Heart left ventricle (tissue), 16 donors: ENCODE data around the gene GRB7. TPM values are rescaled to one million over a fixed set of nuclear protein-coding genes. Genes with fewer than 3 reads are reported as not detected.
"Not testable (repeated sequence)": the region's sequence is repeated elsewhere in the genome, so short reads cannot be mapped to it uniquely, and the experiment has no call there.

ENCODE experiments used
- ATAC-seq, 4 donors: fragments of 200-7000 bp; cut with Tn5 transposase; one replicate each; pipeline ENCODE4 v1.9.1; 2020 to 2022; ENCODE audit warnings: moderate library complexity in 4 of 4, mild to moderate bottlenecking in 3 of 4, moderate number of reproducible peaks in 1 of 4
- DNase-seq, 5 donors: peaks; one replicate each; pipeline ENCODE4 v3.0.0-alpha.2; 2020
- H3K27ac ChIP-seq, 12 donors: fragments of 200-600 bp; sonication (generic) in 4 of 12; one replicate each; pipeline versions ENCODE4 v1.5.0 to v1.8.0; 2016 to 2022; ENCODE audit warnings: mild to moderate bottlenecking in 2 of 12
- H3K27me3 ChIP-seq, 9 donors: fragments of 200-600 bp; sonication (generic) in 2 of 9; one replicate each; pipeline versions ENCODE4 v1.5.1 to v1.8.0; 2016 to 2022; ENCODE audit warnings: mild to moderate bottlenecking in 3 of 9
- H3K36me3 ChIP-seq, 9 donors: fragments of 200-600 bp; sonication (generic) in 2 of 9; one replicate each; pipeline versions ENCODE4 v1.5.0 to v1.8.0; 2018 to 2022; ENCODE audit warnings: mild to moderate bottlenecking in 2 of 9
- H3K4me1 ChIP-seq, 12 donors: fragments of 200-600 bp; sonication (generic) in 4 of 12; one replicate each; pipeline versions ENCODE4 v1.5.0 to v1.8.0; 2016 to 2022; ENCODE audit warnings: mild to moderate bottlenecking in 3 of 12
- H3K4me3 ChIP-seq, 12 donors: fragments of 200-600 bp; sonication (generic) in 4 of 12; one replicate each; pipeline versions ENCODE4 v1.5.0 to v1.8.0; 2017 to 2022; ENCODE audit warnings: mild to moderate bottlenecking in 9 of 12, moderate library complexity in 4 of 12
- H3K9me3 ChIP-seq, 12 donors: fragments of 200-600 bp; sonication (generic) in 4 of 12; one replicate each; pipeline versions ENCODE4 v1.5.0 to v1.8.0; 2016 to 2022; ENCODE audit warnings: mild to moderate bottlenecking in 1 of 12
- CTCF ChIP-seq, 12 donors: fragments of 200-600 bp; sonication (generic) in 4 of 12; IDR thresholded peaks; one replicate each; pipeline versions ENCODE4 v1.5.0 to v1.8.0; 2018 to 2022; ENCODE audit warnings: antibody characterized with exemption in 12 of 12, mild to moderate bottlenecking in 5 of 12
- POLR2A ChIP-seq, 2 donors: fragments of 450-650 bp; IDR thresholded peaks; one replicate each; pipeline ENCODE4 v1.6.1; 2017; ENCODE audit warnings: antibody characterized with exemption in 2 of 2, mild to moderate bottlenecking in 2 of 2, moderate library complexity in 2 of 2
- WGBS, 4 donors: extraction: QIAGEN DNeasy Blood & Tissue Kit in 2 of 4; methylation state at CpG; one replicate each; pipeline versions ENCODE4 v1.1.5 to v1.1.7; 2013 to 2018; 5-methylcytosine and 5-hydroxymethylcytosine counted together
- intact Hi-C, 10 donors: fragments of 100-400 bp; cut with DNase I; formaldehyde crosslinking; loops; one replicate each; pipeline versions ENCODE4 v1.11.1 to v1.14.2; 2022
- polyA plus RNA-seq, 2 donors: library from polyadenylated mRNA; stranded (reverse); fragments of 200-250 nt; gene quantifications; one replicate each; pipeline ENCODE4 v1.2.3, GENCODE V29; 2013
- total RNA-seq, 9 donors: library from RNA; depleted of rRNA in 2 of 9; stranded (reverse); fragments of >200 nt in 2 of 9; fragmentation: NEBNext Ultra II Directional in 3 of 9; extraction: Animal tissue kit (Norgen Biotek cat#: 25700) in 3 of 9; gene quantifications; one replicate each; pipeline versions ENCODE4 v1.1.0 to v1.2.4, GENCODE V29; 2016 to 2023
- donor health status: ischemic (EF 13 %, LVEDD 7.1; RV severe dilation, severe dysfunction).
- donor health status: healthy with polysubstance abuse.
- donor health status: DM: no; HTN: yes; CAD: no.
- donor health status: DM: no; HTN: no; CAD: no.
- donor health status: ischemic (EF 25% LVEDD 6.9; RV normal size, moderate dysfunction).
- donor health status: ischemic (EF 25% LVEDD 5.7; RV mildly dilated, moderate dysfunction).
- donor health status: healthy.
- donor health status: DM: yes; HTN: yes; CAD: no.
- donor health status: ischemic (EF 35%, LVEDD 5.7; RV mildly dilated, moderate dysfunction).
- donor health status: nonischemic (EF 11% LVEDD 7.7; RV severe dilation, severe dysfunction).
- donor health status: DM: yes; HTN: yes; CAD: no.
- donor health status: PGD.
- donor health status: ischemic (EF 29% LVEDD 5.4; RV normal size, mild dysfunction).
- donor health status: nonischemic (EF 23%, LVEDD 6.1; RV moderate dilation, normal function).

Gene GRB7
- total and polyA plus RNA-seq, 11 donors = 0.48 to 8.2 (median 1.3) TPM

GRCh38 chr17:39724731-39725130 lies 13.0 kb upstream of the GRB7 start:
- intact Hi-C loops = loop anchor here in 1 of 10 donors (5.0 kb wide), 1 partner anchor 37 kb away; the partner anchor contains the start of gene PGAP3
- WGBS, 4 donors = 93 to 100% (median 95%) methylated on average over 6 to 13 of the region's 13 CpGs
- H3K4me1 ChIP-seq = peaks cover 0 to 11% (median 5%) of the 10 kb centered on the region in 12 donors
- no peak overlapping the region for H3K27ac ChIP-seq
- DNase-seq = no peak
- ATAC-seq = no peak
- H3K36me3 ChIP-seq = peaks cover 0 to 86% (median 57%) of the 10 kb centered on the region in 9 donors
- no peaks in the 10 kb centered on the region for H3K9me3 ChIP-seq
- no peaks in the 10 kb centered on the region for H3K27me3 ChIP-seq
- H3K4me3 ChIP-seq = no peak overlapping the region
- no peak for TF ChIP-seq CTCF (IDR thresholded peaks at IDR 0.05)
- TF ChIP-seq POLR2A (IDR thresholded peaks at IDR 0.05) = no peak

DNA sequence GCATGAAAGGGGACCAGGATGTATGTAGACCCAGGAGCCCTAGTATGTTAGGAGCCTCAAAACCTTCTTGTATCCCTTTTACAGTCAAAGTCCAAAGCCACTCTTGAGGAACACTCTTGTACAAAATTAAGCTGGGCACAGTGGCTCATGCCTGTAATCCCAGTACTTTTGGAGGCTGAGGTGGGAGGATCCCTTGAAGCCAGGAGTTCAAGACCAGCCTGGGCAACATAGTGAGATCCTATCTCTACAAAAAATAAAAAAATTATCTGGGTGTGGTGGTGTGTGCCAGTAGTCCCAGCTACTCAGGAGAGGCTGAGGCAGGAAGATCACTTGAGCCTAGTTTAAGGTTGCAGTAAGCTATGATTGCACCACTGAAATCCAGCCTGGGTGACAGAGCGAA lies 11.8 kb upstream of the GRB7 start:
- not testable (repeated sequence) for H3K4me3 ChIP-seq, H3K27me3 ChIP-seq, DNase-seq, H3K27ac ChIP-seq, H3K9me3 ChIP-seq, ATAC-seq
- Histone ChIP-seq H3K36me3 (peaks cover 0 to 76% (median 55%) of the 10 kb centered on the region in 9 donors), H3K4me1 (peaks cover 0 to 19% (median 8%) of the 10 kb centered on the region in 12 donors)
- WGBS, 4 donors = 97 to 100% (median 100%) methylated on average over 1 of the region's 1 CpG
- intact Hi-C loops = loop anchor here in 1 of 10 donors (5.0 kb wide), 1 partner anchor 39 kb away; the partner anchor contains the start of gene PGAP3

DNA sequence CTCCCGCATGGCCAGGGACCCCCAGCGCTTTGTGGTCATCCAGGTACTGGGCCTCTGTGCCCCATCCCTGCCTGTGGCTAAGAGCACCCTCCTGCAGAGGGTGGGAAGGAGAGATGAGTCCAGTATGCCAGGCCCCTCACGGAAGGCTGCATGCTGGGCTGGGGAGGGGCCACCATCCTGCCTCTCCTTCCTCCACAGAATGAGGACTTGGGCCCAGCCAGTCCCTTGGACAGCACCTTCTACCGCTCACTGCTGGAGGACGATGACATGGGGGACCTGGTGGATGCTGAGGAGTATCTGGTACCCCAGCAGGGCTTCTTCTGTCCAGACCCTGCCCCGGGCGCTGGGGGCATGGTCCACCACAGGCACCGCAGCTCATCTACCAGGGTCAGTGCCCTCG lies 11.1 kb upstream of the GRB7 start:
- no peaks in the 10 kb centered on the region for H3K27me3 ChIP-seq
- no peak overlapping the region for H3K27ac ChIP-seq
- WGBS, 4 donors = 84 to 98% (median 88%) methylated on average over 8 to 9 of the region's 9 CpGs
- intact Hi-C loops = loop anchor here in 1 of 10 donors (5.0 kb wide), 1 partner anchor 39 kb away; the partner anchor contains the start of gene PGAP3
- no peak overlapping the region for H3K4me3 ChIP-seq
- TF ChIP-seq CTCF (IDR thresholded peaks at IDR 0.05) = no peak
- no peak for TF ChIP-seq POLR2A (IDR thresholded peaks at IDR 0.05)
- peaks cover 0 to 19% (median 8%) of the 10 kb centered on the region in 12 donors for H3K4me1 ChIP-seq
- peaks cover 0 to 72% (median 52%) of the 10 kb centered on the region in 9 donors for H3K36me3 ChIP-seq
- ATAC-seq (no peak), DNase-seq (no peak)
- H3K9me3 ChIP-seq = no peaks in the 10 kb centered on the region

GRCh38 chr17:39727556-39727955 lies 10.2 kb upstream of the GRB7 start:
- DNase-seq = no peak
- Histone ChIP-seq H3K36me3 (peaks cover 0 to 64% (median 45%) of the 10 kb centered on the region in 9 donors), H3K4me3 (no peak overlapping the region), H3K9me3 (no peaks in the 10 kb centered on the region), H3K27ac (no peak overlapping the region), H3K27me3 (no peaks in the 10 kb centered on the region), H3K4me1 (peaks cover 0 to 19% (median 8%) of the 10 kb centered on the region in 12 donors)
- no peak for ATAC-seq
- intact Hi-C loops = loop anchor here in 1 of 10 donors (5.0 kb wide), 1 partner anchor 40 kb away; the partner anchor contains the start of gene PGAP3
- no peak for TF ChIP-seq POLR2A (IDR thresholded peaks at IDR 0.05)
- no peak for TF ChIP-seq CTCF (IDR thresholded peaks at IDR 0.05)
- 74 to 89% (median 75%) methylated on average over 3 to 10 of the region's 10 CpGs for WGBS, 4 donors
